DOHH2 (cell line): Measurements from ENCODE around the gene KRT76.

Source experiments
- CTCF ChIP-seq: fragments of 200-600 bp; sonication (generic); IDR thresholded peaks from one replicate; pipeline ENCODE4 v1.5.1; 2014; ENCODE audit warnings: antibody characterized with exemption, mild to moderate bottlenecking, low read depth, low read length; ENCODE audit not compliant: poor library complexity, severe bottlenecking
- EZH2phosphoT487 ChIP-seq: fragments of 200-600 bp; sonication (generic); IDR thresholded peaks from 2 replicates; pipeline ENCODE4 v1.6.1; 2017; ENCODE audit warnings: borderline replicate concordance, mild to moderate bottlenecking, antibody characterized with exemption, low read length, moderate library complexity, mixed read lengths

GRCh38 chr12:52765702-52766101, 11.4 kb downstream of the KRT76 start:
- TF ChIP-seq CTCF (no peak), EZH2phosphoT487 (no peak)
